HepG2 (cell line): Measurements from ENCODE around the gene KMT2A. TPM values are rescaled to one million over a fixed set of nuclear protein-coding genes. Genes with fewer than 3 reads are reported as not detected.

Experiments
- CAMTA2 ChIP-seq: sonication (generic); formaldehyde crosslinking; IDR thresholded peaks from 2 replicates; pipeline ENCODE4 v1.4.0; 2020; ENCODE audit warnings: mild to moderate bottlenecking, missing genetic modification reagents, borderline replicate concordance
- CBFB ChIP-seq: sonication (generic); formaldehyde crosslinking; IDR thresholded peaks from 2 replicates; pipeline ENCODE4 v1.4.0; 2020; ENCODE audit warnings: missing genetic modification reagents
- FOXJ3 ChIP-seq: sonication (generic); formaldehyde crosslinking; IDR thresholded peaks from 2 replicates; pipeline ENCODE4 v1.4.0; 2020; ENCODE audit warnings: missing genetic modification reagents, mild to moderate bottlenecking, borderline replicate concordance
- GMEB1 ChIP-seq: sonication (generic); formaldehyde crosslinking; IDR thresholded peaks from 2 replicates; pipeline ENCODE4 v1.5.1; 2020; ENCODE audit warnings: missing genetic modification reagents, mild to moderate bottlenecking, borderline replicate concordance
- GPBP1L1 ChIP-seq: sonication (generic); formaldehyde crosslinking; IDR thresholded peaks from 2 replicates; pipeline ENCODE4 v1.5.0; 2020; ENCODE audit warnings: mild to moderate bottlenecking, missing genetic modification reagents
- IRF1 ChIP-seq: sonication (generic); formaldehyde crosslinking; IDR thresholded peaks from 2 replicates; pipeline ENCODE4 v1.4.0; 2020; ENCODE audit warnings: low read depth, mild to moderate bottlenecking, missing genetic modification reagents
- MXD4 ChIP-seq: IDR thresholded peaks from 2 replicates; pipeline ENCODE4 v1.6.1; 2016; ENCODE audit warnings: mild to moderate bottlenecking, missing biosample characterization, missing genetic modification reagents
- NFE2L2 ChIP-seq: fragments of 150-350 bp; IDR thresholded peaks from 2 replicates; pipeline ENCODE4 v1.6.1; 2014; ENCODE audit warnings: low read length
- PHF20 ChIP-seq: sonication (generic); formaldehyde crosslinking; IDR thresholded peaks from 2 replicates; pipeline ENCODE4 v1.5.0; 2020; ENCODE audit warnings: mild to moderate bottlenecking, missing genetic modification reagents
- POLR2AphosphoS2 ChIP-seq: IDR thresholded peaks from 2 replicates; pipeline ENCODE4 v1.6.1; 2011; ENCODE audit warnings: low read depth, low read length, improper control_type of control experiment
- SMAD9 ChIP-seq: sonication (generic); formaldehyde crosslinking; IDR thresholded peaks from 2 replicates; pipeline ENCODE4 v1.5.1; 2020; ENCODE audit warnings: mild to moderate bottlenecking, missing genetic modification reagents
- TCF7 ChIP-seq: sonication (generic); IDR thresholded peaks from 2 replicates; pipeline ENCODE4 v1.6.1; 2016; ENCODE audit warnings: antibody characterized with exemption, low read depth
- ZMAT5 ChIP-seq: sonication (generic); formaldehyde crosslinking; IDR thresholded peaks from 2 replicates; pipeline ENCODE4 v1.5.0; 2020; ENCODE audit warnings: mild to moderate bottlenecking, low read depth, missing genetic modification reagents, borderline replicate concordance
- ZNF101 ChIP-seq: sonication (generic); formaldehyde crosslinking; IDR thresholded peaks from 2 replicates; pipeline ENCODE4 v1.4.0; 2020; ENCODE audit warnings: mild to moderate bottlenecking, low read depth, missing genetic modification reagents, borderline replicate concordance
- ZNF17 ChIP-seq: sonication (generic); formaldehyde crosslinking; IDR thresholded peaks from 2 replicates; pipeline ENCODE4 v1.5.0; 2020; ENCODE audit warnings: mild to moderate bottlenecking, missing genetic modification reagents
- ZNF280D ChIP-seq: sonication (generic); formaldehyde crosslinking; IDR thresholded peaks from 2 replicates; pipeline ENCODE4 v1.5.1; 2020; ENCODE audit warnings: mild to moderate bottlenecking, missing genetic modification reagents
- ZNF7 ChIP-seq: IDR thresholded peaks from 2 replicates; pipeline ENCODE4 v1.6.1; 2016; ENCODE audit warnings: missing biosample characterization, missing genetic modification reagents
- ZNF792 ChIP-seq: IDR thresholded peaks from 2 replicates; pipeline ENCODE4 v1.6.1; 2016
- polyA plus RNA-seq, 8 experiments: library from polyadenylated mRNA; depleted of rRNA in 3 of 8; stranded (reverse) in 7 of 8; unstranded in 1 of 8; fragments of >200 nt; fragmentation: Illumina TruSeq in 4 of 8; extraction: Trizol in 4 of 8; gene quantifications; 2 replicates each; pipeline versions ENCODE4 v1.2.1 to v1.2.3, GENCODE V29; 2011 to 2016; ENCODE audit warnings: low read depth in 4 of 8, missing spikeins in 1 of 8, mixed read lengths in 1 of 8; ENCODE audit not compliant: insufficient read depth in 1 of 8
- total RNA-seq, 5 experiments: library from RNA; depleted of rRNA; stranded (reverse); fragments of >200 nt; fragmentation: Illumina TruSeq; extraction: Trizol; gene quantifications; 2 replicates each; pipeline ENCODE4 v1.2.3, GENCODE V29; 2016; ENCODE audit warnings: low read depth in 1 of 5
- TF ChIP-seq, protein P1 (sequence below): sonication (generic); formaldehyde crosslinking; IDR thresholded peaks from 2 replicates; pipeline ENCODE4 v1.5.0; 2020; ENCODE audit warnings: mild to moderate bottlenecking, missing genetic modification reagents

KMT2A gene
- total and polyA plus RNA-seq, 2 of the 13 experiments (the other 11 are each of a cell fraction or from before 2014, with no cell fraction given) = 12.4 to 20.0 TPM

GRCh38 chr11:118572061-118572980 lies 136.0 kb downstream of the KMT2A start, which contains the start of gene ARCN1 (continued):
- no peak for TF ChIP-seq TCF7
- TF ChIP-seq CAMTA2 (CRISPR knock-in tag) = no peak
- TF ChIP-seq CBFB (CRISPR knock-in tag) = no peak
- TF ChIP-seq ZNF17 (CRISPR knock-in tag) = no peak
- no peak for TF ChIP-seq ZNF280D (CRISPR knock-in tag)
- 0 out of 2 replicates have a peak, but pooled peaks have one; percentile 43 for TF ChIP-seq POLR2AphosphoS2
- TF ChIP-seq GPBP1L1 (CRISPR knock-in tag) = no peak
- peak; percentile 44 for TF ChIP-seq PHF20 (CRISPR knock-in tag)
- no peak for TF ChIP-seq ZNF7 (CRISPR knock-in tag)
- TF ChIP-seq FOXJ3 (CRISPR knock-in tag) = no peak
- TF ChIP-seq ZNF101 = no peak
- no peak for TF ChIP-seq ZMAT5 (CRISPR knock-in tag)
- no peak for TF ChIP-seq IRF1 (CRISPR knock-in tag)
- TF ChIP-seq GMEB1 (CRISPR knock-in tag) = peak; percentile 49; the same call in 1 of the 2 replicates
- no peak for TF ChIP-seq NFE2L2
- TF ChIP-seq, protein P1, sequence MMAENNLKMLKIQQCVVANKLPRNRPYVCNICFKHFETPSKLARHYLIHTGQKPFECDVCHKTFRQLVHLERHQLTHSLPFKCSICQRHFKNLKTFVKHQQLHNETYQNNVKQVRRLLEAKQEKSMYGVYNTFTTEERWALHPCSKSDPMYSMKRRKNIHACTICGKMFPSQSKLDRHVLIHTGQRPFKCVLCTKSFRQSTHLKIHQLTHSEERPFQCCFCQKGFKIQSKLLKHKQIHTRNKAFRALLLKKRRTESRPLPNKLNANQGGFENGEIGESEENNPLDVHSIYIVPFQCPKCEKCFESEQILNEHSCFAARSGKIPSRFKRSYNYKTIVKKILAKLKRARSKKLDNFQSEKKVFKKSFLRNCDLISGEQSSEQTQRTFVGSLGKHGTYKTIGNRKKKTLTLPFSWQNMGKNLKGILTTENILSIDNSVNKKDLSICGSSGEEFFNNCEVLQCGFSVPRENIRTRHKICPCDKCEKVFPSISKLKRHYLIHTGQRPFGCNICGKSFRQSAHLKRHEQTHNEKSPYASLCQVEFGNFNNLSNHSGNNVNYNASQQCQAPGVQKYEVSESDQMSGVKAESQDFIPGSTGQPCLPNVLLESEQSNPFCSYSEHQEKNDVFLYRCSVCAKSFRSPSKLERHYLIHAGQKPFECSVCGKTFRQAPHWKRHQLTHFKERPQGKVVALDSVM (CRISPR knock-in tag) = peak; percentile 50; the same call in 1 of the 2 replicates
- peak; percentile 27; the same call in 1 of the 2 replicates for TF ChIP-seq ZNF792 (CRISPR knock-in tag)
- TF ChIP-seq SMAD9 (CRISPR knock-in tag) = peak; percentile 81
- no peak for TF ChIP-seq MXD4 (CRISPR knock-in tag)
